Measurements from ENCODE around the gene TFR2. TPM values are rescaled to one million over a fixed set of nuclear protein-coding genes. Genes with fewer than 3 reads are reported as not detected.

The TFR2 gene
- total RNA-seq, 1 experiment from 2014 or later: 11.8 TPM

DNA sequence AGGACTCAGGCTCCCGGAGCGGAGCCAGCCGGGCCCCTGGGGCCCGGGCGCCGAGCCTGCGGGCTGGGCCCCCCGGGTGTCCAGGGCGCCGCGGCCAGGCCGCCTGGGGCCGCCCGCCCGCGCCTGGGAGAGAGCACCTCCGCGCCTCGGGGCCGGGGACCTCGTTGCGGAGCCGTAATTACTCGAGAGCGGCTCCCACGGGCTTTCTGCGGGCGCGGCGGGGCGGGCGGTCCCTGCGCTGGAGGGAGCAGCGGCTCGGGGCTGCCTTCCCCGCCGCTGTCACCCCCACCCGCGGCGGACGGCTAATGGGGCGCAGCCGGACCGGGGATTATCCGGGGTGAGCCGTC lies 33.7 kb upstream of the TFR2 start:
- H3K9me2 ChIP-seq (ENCODE audit: insufficient read depth): no peaks in the 10 kb centered on the region
- H4K20me1 ChIP-seq (ENCODE audit: insufficient read depth): no peaks in the 10 kb centered on the region
- no TSS peak for BruUV-seq (replicated peaks)
- peaks cover 0 to 14% of the 10 kb centered on the region in 2 experiments; a peak in 1 of 4 replicates for H3K4me1 ChIP-seq (ENCODE audit: control insufficient read depth in 1 of 2, insufficient read depth in 2 of 2, low read length in 2 of 2)
- TF ChIP-seq SRF (IDR thresholded peaks at IDR 0.05; ENCODE audit: low read depth): no peak
- TF ChIP-seq MAX (IDR thresholded peaks at IDR 0.05): no peak
- H3K79me2 ChIP-seq (ENCODE audit: insufficient read depth, low read length): peaks cover 26% of the 10 kb centered on the region
- ATAC-seq: no peak
- H3K36me3 ChIP-seq (ENCODE audit: control insufficient read depth in 1 of 2, insufficient read depth in 2 of 2, low read length in 2 of 2): peaks cover 6 to 17% of the 10 kb centered on the region in 2 experiments; a peak in 3 of 4 replicates
- no peaks in the 10 kb centered on the region for H3K27me3 ChIP-seq (ENCODE audit: insufficient read depth, low read length)
- ChIA-PET POLR2A (no interaction called here), RAD21 (ENCODE audit: low non-redundant PET in 1 of 2, low total read pairs in 2 of 2, uncharacterized antibody in 2 of 2, unreplicated experiment in 2 of 2) (no interaction called here), CTCF (no interaction called here)
- H3K9ac ChIP-seq (ENCODE audit: low read length): peak overlapping the region; percentile 87
- no peak for DNase-seq (ENCODE audit: low read depth, low spot score)
- intact Hi-C loops (cut with micrococcal nuclease): no loop called here
- H3K27ac ChIP-seq (ENCODE audit: low read depth, low read length): peak overlapping the region; percentile 95
- H3K4me2 ChIP-seq (ENCODE audit: low read length): peak overlapping the region; percentile 94
- no peaks in the 10 kb centered on the region for H3K9me3 ChIP-seq (ENCODE audit: control insufficient read depth in 1 of 2, insufficient read depth in 1 of 2, low read depth in 1 of 2, low read length in 2 of 2)
- peak overlapping the region; percentile 88 to 96 for H3K4me3 ChIP-seq (replicated peaks in 1 of 2; ENCODE audit: low read depth in 1 of 2, low read length in 2 of 2)
- H2AFZ ChIP-seq (ENCODE audit: low read depth, low read length, poor library complexity, severe bottlenecking): no peak overlapping the region

GRCh38 chr7:100674411-100675104 lies 33.2 kb upstream of the TFR2 start:
- CTCF ChIA-PET: interaction anchor here (0.6 kb wide), 1 partner anchor 69 kb away, joined by 4 read pairs; no protein-coding TSS in a partner anchor

More at GRCh38 chr7:100674411-100675104, 33.2 kb upstream of the TFR2 start:
- ATAC-seq: 0 out of 2 replicates have a peak, but pooled peaks have one; percentile 2
- H3K27ac ChIP-seq (ENCODE audit: low read depth, low read length): peak overlapping the region; percentile 95
- no peaks in the 10 kb centered on the region for H3K27me3 ChIP-seq (ENCODE audit: insufficient read depth, low read length)
- ChIA-PET POLR2A (no interaction called here), RAD21 (ENCODE audit: low non-redundant PET in 1 of 2, low total read pairs in 2 of 2, uncharacterized antibody in 2 of 2, unreplicated experiment in 2 of 2) (no interaction called here)
- H3K9me3 ChIP-seq (ENCODE audit: control insufficient read depth in 1 of 2, insufficient read depth in 1 of 2, low read depth in 1 of 2, low read length in 2 of 2): no peaks in the 10 kb centered on the region
- H3K4me2 ChIP-seq (ENCODE audit: low read length): peak overlapping the region; percentile 94
- no peak for DNase-seq (ENCODE audit: low read depth, low spot score)
- peaks cover 26% of the 10 kb centered on the region for H3K79me2 ChIP-seq (ENCODE audit: insufficient read depth, low read length)
- no peak overlapping the region for H2AFZ ChIP-seq (ENCODE audit: low read depth, low read length, poor library complexity, severe bottlenecking)
- H3K9me2 ChIP-seq (ENCODE audit: insufficient read depth): no peaks in the 10 kb centered on the region
- H3K36me3 ChIP-seq (ENCODE audit: control insufficient read depth in 1 of 2, insufficient read depth in 2 of 2, low read length in 2 of 2): peaks cover 4 to 17% of the 10 kb centered on the region in 2 experiments; a peak in 3 of 4 replicates
- TF ChIP-seq, protein P1, sequence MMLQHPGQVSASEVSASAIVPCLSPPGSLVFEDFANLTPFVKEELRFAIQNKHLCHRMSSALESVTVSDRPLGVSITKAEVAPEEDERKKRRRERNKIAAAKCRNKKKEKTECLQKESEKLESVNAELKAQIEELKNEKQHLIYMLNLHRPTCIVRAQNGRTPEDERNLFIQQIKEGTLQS (IDR thresholded peaks at IDR 0.05): no peak
- TF ChIP-seq ZFX (IDR thresholded peaks at IDR 0.05): peak; percentile 49
- peak overlapping the region; percentile 87 for H3K9ac ChIP-seq (ENCODE audit: low read length)
- intact Hi-C loops (cut with micrococcal nuclease): no loop called here
- H3K4me1 ChIP-seq (ENCODE audit: control insufficient read depth in 1 of 2, insufficient read depth in 2 of 2, low read length in 2 of 2): peaks cover 0 to 11% of the 10 kb centered on the region in 2 experiments; a peak in 1 of 4 replicates
- H4K20me1 ChIP-seq (ENCODE audit: insufficient read depth): no peaks in the 10 kb centered on the region
- H3K4me3 ChIP-seq (replicated peaks in 1 of 2; ENCODE audit: low read depth in 1 of 2, low read length in 2 of 2): peak overlapping the region; percentile 88 to 96
- BruUV-seq (replicated peaks): TSS peak; percentile 51

Measured in HCT116 (cell line).